Hippocampal formation (tissue), 2 donors: ENCODE data around the gene CAMSAP2.

Source experiments
- DNase-seq, 2 donors: peaks; one replicate each; lab custom pipeline; 2025; lab: John Stamatoyannopoulos, UW

Gene CAMSAP2

DNA sequence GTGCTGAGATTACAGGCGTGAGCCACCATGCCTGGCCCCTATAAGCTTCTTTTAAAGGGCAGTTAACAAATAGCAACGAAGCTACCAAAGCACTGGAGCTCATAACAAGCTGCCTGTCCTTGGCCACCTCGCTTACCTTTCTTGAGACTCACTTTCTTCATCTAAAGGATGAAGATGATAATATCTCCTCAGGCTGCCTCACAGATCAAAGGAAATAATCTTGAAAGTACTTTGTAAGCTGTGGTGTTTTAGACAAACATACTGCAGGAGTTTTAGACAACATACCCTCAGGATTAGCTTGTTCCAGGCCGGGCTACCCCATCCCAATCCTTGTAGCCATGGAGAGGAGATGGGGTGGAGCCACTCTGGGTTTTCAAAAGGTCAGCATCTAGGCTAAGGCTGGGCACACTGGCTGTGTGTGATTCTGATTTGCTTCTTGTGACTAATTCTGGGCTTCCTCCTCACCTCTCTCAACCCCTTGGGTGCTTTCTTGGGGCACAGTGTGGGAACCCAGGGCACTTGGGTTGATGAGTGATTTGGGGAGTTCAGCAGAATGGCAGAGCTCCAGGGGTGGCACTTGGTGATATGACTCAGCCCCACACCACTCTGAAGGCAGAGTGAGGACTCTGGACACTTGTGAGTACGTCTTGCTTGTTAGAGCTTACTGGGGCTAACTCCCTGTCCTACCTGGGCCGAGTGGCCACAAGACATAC lies 139.3 kb downstream of the CAMSAP2 start:
- no peak for DNase-seq

DNA sequence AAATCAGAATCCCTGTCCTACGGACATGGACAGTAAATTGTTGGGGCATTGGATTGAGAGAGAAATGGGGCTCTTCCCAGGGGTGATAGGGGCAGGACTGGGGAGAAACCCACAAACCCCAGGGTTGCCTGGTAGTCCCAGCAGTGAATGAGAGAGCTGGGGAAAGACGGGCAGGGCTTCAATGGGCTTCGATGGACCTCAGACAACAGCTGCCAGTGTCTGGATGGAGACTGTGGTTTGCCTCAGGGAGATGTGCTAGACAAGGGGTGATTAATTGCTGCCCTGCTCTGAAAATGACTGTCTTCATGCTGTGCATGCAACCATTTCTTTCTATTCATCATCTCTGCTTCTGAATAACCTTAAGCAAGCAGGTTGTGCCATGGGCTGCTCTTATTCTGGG lies 141.5 kb downstream of the CAMSAP2 start:
- DNase-seq = no peak

DNA sequence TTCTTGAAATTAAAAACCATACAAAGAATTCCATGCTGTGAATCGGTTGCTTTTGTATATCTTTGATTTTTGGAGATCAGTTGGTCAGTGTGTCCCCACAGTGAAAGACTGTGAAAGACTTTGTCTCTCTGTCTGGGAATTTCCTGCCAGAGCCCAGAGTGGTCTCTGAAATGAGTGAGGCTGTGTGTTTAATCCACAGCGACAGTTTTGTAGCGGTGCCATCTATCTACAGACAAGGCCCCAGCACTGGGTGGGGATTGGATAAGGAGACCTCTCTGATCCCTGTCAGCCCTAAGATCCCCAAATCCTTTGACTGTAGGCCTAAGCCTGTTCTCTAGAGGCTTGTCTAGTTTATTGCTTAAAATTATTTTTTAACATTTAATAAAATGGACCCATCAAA lies 144.4 kb downstream of the CAMSAP2 start:
- DNase-seq = no peak

DNA sequence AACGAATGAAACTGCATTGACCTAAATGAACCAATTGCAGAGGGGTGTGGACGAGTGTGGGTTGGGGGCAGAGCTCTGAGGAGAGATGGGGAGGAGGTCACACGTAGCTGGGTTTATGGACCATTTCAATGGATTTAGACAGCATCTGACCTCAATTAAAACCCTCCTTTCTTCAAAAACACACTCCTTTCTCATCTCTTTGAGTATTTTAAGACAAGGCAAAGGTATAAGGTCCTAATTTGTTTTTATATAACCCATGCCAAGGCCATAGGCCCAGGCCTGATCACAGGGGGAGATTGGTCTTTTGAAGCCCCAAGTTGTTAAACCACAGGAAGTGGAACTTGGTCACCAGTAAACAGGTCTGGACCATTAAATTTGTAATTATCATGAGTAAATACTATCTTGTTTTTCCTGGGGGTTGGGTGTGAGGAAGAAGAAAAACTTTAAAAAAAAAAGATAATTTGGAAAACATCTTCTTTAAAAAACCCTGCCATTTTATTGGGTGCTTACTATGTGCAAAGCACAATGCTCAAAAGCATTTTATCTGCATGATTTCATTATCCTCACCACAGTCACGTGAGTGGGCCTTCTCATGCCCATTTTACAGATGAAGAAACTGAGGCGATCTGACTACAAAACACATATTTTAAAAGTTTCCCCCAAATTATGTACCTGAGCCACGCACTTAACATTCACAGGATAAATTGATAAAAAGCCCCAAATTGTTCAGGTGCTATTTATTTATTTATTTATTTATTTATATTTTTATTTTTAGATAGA lies 147.1 kb downstream of the CAMSAP2 start:
- no peak for DNase-seq

DNA sequence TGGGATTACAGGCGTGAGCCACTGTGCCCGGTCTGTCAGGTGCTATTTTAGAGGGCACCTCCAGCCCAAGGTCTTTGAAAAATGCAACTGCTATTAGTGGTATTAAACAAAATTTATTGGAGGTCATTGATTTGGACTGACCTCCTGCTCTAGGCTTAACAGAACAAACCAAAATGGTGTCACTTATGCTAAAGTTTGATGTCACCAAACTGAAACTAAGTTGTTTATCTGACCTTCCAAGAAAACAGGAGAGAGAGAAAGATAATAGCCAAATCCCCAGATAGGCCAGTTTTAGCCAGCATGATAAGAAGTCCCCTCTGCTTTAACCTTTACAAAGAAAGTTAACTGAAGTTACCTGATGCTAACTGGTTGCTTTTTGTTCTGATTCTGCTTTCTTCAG lies 147.9 kb downstream of the CAMSAP2 start:
- no peak for DNase-seq

DNA sequence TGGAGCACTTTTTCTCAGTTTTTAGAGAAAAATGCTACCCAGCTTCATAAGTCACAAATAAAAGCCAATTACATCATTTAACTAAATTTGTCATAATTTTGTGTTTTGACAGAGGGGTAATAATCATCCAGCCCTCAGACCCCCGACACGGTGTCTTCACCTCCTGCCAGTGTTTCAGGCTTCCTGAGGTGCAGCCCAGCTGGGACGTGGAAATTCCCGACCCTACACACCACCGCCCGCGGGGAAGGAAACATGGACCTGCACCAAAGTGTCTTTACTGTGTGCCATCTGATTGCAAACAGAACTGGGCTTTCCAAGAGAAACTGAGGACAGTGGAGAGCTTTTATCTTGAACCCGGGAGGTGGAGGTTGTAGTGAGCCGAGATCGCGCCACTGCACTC lies 148.3 kb downstream of the CAMSAP2 start:
- DNase-seq = no peak

DNA sequence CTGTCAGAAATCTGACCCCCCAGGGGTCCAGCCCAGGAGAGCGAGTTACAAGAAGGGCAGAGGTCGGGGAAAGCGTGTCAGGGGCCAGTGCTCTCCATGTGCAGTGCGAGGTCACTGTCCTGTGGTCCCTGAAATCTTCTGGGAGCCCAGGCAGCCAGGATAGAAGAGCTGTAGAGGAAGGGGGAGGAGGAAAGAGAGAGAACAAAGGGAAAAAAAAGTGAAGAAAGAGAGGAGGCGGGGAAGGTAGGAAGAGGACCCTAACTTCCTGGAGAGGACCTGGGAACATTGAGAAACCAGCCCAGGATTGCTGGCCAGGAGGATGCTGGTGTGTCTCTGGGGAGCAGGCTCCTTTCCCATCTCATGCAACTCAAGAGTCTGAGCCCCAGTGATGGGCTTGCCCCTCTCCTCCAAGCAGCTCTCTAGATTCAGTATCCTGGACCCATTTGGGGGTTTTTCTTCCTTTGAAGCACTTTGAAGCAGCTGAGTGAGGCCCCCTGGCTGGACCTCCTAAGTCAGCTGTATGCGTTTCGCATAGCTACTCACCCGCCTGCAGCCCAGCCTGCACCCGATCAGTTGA lies 149.2 kb downstream of the CAMSAP2 start:
- DNase-seq = no peak

DNA sequence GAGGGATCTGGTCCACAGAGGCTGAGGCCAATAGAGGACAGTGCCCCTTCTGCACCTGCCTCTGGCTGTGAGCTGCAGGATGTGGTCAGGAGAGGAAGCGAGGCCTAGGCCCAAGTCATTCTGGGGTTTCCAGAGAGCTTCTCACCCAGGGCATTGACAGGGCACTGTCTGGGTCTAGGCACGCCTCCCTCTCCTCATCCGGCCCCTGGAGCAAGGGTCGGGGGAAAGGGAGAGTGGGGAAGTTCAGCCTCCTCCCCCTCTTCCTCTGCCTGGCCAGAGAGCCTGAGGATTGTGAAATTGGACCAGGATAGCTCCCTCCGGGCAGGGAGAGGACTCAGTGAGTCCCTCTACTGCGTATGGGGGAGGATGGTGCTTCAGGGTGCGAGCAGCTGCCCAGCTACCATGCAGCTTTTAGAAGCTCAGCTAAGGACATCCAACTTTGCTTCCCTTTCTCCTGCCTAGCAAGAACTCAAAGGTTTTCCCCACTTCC lies 149.7 kb downstream of the CAMSAP2 start:
- DNase-seq = no peak

DNA sequence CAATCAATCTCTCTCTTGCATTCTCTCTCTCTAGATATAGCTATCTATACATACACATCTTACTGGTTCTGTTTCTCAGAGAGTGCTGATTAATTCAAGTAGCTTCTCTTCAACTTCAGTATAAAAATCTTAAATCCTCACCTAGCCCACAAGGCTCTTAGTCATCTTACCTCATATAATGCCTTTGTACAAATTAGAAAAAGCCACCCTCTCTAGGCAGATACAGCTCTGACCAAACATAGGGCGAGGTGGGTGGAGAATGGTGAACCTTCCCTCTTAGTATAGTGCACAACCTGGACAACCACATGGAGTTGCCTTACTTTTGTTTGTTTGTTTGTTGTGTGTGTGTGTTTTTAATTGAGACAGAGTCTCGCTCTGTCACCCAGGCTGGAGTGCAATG lies 150.9 kb downstream of the CAMSAP2 start:
- no peak for DNase-seq

DNA sequence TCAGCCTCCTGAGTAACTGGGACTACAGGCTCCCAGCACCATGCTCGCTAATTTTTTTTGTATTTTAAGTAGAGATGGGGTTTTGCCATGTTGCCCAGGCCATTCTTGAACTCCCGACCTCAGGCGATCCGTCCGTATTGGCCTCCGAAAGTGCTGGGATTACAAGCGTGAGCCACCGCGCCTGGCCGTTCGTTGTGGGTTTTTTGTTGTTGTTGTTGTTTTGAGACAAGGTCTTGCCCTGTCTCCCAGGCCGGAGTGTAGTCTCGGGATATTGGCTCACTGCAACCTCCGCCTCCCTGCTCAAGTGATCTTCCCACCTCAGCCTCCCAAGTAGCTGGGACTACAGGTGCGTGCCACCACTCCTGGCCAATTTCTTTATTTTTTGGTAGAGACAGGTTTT lies 151.3 kb downstream of the CAMSAP2 start:
- DNase-seq = no peak

DNA sequence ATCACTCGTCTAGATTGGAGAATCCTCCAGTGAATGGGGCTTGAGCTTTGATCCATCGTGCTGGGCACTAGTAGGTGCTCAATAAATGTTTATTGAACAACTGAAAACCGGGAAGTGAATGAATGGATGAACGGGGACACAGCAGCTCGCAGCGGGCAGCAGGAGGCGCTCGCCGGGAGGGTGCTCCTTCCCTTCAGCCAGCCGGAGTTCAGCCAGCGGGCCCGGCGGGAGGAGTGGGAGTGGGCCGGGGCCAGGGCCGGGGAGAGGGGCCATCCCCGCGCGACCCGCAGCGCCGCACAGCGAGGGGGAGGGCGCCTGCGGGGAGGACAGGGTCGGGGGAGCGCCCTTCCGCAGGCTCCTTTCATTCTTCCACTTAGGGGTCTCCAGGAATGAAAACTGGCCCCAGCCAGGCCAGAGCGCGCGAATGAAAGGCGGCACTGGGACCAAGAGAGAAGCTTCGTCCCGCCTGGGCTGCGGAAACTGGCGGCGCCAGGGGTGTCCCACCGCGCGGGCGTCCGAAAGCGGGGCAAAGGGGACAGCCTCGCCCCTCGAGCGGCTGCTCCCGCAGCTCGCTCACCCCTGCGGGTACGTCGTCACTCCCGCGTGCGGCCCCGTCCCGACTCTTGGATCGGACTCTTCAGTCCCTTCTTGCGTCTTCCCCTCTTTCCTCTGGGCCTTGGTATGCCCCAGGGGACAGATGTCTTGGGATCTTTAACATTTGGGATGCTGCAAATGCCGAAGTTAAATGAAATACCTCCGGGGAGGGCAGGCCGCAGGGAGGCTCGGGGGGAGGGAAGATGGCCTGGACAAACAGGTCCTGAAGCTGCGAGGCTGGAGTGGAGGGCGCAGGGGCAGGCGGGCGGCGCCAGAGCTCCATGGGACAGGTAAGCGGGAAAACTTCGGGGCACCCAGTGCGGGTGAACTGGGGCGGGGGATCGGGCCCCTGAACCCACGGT lies 152.4 kb downstream of the CAMSAP2 start:
- peak in 1 of 2 donors; percentile 31 for DNase-seq

DNA sequence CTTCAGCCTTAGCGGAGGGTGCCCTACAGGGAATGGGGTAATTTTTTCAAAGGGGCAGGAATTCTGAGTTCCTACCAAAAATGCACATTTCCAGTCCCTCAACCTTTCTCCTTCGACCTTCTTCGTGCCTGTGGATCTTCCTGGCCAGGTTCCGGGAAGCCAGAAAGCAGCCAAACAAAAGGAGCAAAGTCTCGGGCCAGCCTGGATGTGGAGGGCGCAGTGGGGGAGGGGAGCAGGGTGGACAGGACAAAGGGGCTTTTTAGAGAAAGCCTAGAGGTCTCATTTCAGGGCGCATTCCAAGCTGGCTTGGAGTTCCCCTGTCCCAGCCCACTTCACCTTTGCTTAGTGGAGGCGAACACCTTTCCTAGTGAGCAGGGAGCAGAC lies 153.1 kb downstream of the CAMSAP2 start:
- no peak for DNase-seq

DNA sequence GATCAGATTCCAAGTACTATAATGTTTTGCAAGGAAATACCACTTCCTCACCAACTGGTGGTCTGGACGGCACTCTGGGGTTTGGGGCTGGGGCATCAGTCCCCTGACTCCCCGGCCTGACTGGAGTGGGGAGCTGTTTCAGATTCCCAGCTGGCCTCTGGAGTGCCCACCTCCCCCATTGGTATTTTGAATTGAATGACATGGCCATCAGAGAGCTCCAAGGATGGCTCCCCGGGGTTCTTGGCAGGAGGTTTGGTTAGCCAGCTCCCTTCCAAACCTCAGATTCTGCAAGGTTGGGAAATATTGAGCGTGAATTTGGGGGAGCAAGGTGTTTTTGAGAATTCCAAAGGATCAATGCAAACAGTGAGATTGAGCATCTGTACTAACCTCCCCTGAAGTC lies 153.9 kb downstream of the CAMSAP2 start:
- no peak for DNase-seq

DNA sequence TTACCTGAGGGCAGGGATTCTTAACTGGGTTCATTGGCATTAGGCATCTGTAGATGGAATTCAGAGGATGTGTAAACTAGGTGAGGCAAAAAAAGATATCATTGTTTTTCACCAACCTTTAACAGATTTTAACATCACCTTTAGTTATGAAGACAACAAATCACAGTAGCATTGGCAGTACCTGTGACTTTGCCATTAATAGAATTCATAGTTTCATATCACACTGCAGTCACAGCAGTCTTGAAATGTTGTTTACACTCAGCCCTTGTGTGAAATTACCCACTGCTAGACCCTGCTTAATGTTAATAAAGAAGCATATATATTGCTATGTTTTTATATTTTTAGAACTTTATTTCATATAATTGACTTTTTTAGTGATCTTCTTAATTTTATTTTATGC lies 154.3 kb downstream of the CAMSAP2 start:
- no peak for DNase-seq

DNA sequence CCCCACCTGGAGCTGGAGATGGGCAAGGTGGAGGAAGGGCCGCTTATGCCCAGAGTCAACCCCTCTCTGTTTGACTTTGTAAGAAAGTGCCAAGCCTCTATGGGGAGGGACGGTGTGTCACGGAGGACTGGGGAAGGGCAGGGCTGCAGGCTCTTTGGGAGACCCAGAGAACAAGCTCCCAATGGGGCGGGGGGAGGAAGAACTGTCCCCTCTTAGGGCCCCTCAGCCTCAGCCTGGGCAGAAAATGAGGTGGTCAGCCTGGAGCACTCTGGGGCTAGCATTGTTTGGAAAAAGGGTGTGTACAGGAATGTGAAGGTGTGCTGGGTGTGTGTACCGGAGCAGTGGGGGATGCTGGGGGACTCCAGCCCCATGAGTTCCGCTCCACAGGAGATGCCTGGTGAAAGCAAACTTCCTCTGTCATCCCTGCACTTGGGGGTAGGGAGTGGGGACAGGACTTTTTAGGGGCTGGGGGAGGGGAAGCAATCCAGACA lies 154.8 kb downstream of the CAMSAP2 start:
- no peak for DNase-seq

DNA sequence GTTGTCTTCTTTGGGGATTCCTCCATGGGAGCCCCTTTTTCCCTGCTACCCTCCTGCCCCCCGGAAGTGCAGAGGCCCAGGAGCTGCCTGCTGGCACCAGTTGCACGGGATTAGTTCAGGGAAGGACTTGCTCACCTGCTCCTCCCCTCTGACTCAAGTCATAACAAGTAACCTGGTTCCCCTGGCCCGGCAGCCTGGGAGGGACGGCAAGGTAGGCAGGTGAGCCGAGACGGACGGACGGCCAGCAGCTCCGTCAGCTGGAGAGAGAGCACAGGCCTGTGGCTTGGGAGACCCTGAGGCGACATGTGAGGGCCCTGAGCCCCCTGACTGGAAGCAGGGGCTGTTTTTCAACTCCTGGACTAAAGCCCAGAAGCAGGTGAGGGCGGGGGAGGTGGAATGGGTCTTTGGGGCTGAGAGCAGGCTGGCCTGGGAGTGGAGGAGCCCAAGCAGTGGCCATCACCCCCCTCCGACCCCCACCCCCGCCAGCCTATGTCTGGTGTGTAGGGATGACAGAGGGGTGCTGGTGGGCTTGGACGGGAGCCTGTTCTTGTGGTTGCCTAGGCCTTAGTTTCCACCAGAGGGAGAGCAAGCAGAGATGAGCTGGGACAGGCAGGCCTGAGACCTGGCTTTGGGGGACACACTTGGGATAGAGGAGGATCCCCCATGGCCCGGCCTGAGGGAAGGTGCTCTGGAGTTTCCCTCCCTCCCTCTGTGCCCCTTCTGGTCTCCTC lies 156.2 kb downstream of the CAMSAP2 start, which contains the start of gene INAVA:
TSS of gene INAVA (plus strand) at position 189 of the 731 bp plus-strand sequence. CDS start 3,501 bp downstream, outside the sequence.
- DNase-seq = no peak

DNA sequence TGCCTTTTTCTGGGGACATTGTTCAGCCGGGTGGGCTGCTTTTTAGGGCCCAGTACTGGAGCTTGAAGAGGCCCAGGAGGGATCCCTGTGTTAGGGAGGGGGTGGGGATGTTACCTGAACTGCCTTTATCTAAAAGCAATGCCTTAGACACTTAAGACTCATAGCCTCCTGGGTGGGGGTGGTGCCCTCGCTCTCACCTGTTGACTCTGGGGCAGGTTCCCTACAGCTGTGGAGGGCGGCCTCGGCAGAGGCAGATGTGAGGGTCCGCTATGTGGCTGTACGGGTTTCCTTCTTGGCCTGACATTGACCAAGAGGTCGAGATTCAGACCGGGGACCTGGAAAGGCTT lies 156.7 kb downstream of the CAMSAP2 start:
- DNase-seq = no peak

DNA sequence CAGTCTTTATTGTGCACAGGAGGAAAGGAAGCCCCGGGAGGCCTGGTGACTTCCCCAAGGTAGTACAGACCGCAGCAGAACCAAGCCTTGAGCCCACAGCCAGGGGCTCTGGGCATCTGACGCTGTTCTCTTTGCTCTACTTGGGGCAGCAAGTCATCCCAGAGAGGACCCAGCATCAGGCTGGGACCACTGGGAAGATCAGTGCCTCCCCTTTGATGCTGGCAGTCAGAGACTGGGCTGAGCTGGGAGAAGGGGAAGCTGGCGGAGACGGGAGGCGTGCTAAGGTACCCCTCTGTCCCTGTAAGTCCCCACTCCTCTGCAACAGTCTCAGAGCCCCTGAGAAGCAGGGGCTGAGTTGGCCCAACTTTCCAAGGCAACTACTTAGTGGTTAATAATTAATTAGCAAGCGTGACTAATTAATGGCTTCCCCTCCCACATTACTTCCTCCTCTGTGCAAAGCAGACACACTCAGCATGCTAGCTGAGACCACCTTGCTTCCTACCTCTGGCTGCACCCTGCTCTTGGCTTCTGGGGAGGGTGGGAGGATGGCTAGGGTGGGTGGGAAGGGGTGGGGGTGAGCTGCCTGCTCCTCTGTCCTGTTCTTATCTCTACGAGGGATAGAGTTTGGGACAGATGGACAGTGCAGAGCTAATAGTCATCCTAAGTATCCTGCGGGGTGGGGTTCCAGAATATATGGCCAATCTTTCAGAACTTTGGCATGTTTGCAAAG lies 157.3 kb downstream of the CAMSAP2 start:
- DNase-seq = no peak

DNA sequence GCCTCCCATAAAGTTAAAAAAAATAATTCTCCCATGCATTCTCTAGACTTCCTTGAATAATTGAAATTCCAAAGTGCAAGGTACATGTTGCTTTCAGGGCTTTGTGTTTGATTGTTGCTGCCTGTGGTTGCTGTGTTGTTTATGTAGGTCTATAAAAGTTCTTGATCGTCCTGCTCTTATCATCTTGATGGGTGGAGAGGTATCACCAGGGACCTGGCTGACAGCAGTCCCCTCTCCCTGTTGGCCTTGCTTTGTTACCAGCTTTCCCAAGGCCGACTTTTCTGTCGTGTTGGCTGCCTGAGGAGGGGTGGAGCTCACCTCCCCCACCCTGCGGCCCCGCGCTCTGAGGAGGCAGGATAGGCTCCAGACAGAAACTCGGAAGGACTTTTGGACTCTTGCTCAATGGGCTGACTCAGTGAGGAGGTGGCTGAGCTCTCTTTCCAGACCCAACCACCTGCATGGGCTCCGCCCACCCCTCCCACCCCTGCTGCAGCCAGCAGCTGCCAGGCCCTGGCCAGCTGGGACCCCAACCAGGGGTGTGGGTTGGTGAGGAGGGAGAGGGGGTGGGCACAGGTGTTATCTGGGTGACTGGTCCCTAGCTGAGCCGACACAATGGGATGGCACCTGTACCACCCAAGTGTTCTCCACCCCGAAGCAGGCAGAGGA lies 158.0 kb downstream of the CAMSAP2 start:
- DNase-seq = no peak

DNA sequence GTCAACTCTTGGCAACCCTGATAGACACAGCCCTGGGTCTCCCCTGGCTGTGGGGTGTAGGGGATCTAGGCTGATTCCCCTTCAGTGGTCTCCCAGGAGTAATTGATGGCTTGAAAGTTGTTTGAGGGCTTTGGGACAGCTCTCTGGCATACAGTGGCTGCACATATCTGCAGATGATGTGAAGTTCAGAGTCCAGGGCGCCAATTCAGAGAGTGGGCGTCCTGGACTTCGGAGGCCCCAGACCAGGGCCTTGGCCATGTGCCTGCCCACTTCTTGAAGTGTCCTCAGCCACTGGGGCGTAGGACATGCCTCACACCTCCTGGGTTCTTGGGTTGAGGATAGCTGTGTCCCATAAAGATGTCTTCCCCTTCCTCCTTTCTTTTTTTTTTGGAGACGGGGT lies 158.6 kb downstream of the CAMSAP2 start:
- no peak for DNase-seq
